Hepatocyte (in vitro differentiated cells): ENCODE results near the gene TECR. TPM values are rescaled to one million over a fixed set of nuclear protein-coding genes. Genes with fewer than 3 reads are reported as not detected.

Source experiments
- DNase-seq: peaks from one replicate; pipeline ENCODE4 v3.0.0-alpha.2; 2016; ENCODE audit warnings: low spot score
- H2AFZ ChIP-seq: fragments of 200-600 bp; sonication (generic); 2 replicates; pipeline ENCODE4 v1.6.0; 2016; ENCODE audit warnings: antibody characterized with exemption, mild to moderate bottlenecking
- H3K27ac ChIP-seq: fragments of 200-600 bp; sonication (generic); 2 replicates; pipeline ENCODE4 v1.5.1; 2016; ENCODE audit warnings: mild to moderate bottlenecking
- H3K27me3 ChIP-seq: fragments of 200-600 bp; sonication (generic); 2 replicates; pipeline ENCODE4 v1.6.1; 2016
- H3K36me3 ChIP-seq: fragments of 200-600 bp; sonication (generic); replicated peaks from 2 replicates; pipeline ENCODE4 v1.5.1; 2016; ENCODE audit warnings: low read depth; ENCODE audit not compliant: insufficient read depth
- H3K4me1 ChIP-seq: fragments of 200-600 bp; sonication (generic); 2 replicates; pipeline ENCODE4 v1.5.1; 2016; ENCODE audit warnings: mild to moderate bottlenecking, moderate library complexity; ENCODE audit not compliant: insufficient read depth
- H3K4me2 ChIP-seq: fragments of 200-600 bp; sonication (generic); 2 replicates; pipeline ENCODE4 v1.6.0; 2016
- H3K4me3 ChIP-seq: fragments of 200-600 bp; sonication (generic); 2 replicates; pipeline ENCODE4 v1.5.1; 2016; ENCODE audit warnings: mild to moderate bottlenecking
- H3K79me2 ChIP-seq: fragments of 200-600 bp; sonication (generic); 2 replicates; pipeline ENCODE4 v1.6.0; 2017; ENCODE audit warnings: mild to moderate bottlenecking
- H3K9me2 ChIP-seq: fragments of 200-600 bp; sonication (generic); replicated peaks from 2 replicates; pipeline ENCODE4 v1.6.0; 2017; ENCODE audit warnings: mild to moderate bottlenecking; ENCODE audit not compliant: insufficient read depth
- H3K9me3 ChIP-seq: fragments of 200-600 bp; sonication (generic); 2 replicates; pipeline ENCODE4 v1.5.1; 2016; ENCODE audit warnings: low read depth, mild to moderate bottlenecking
- H4K20me1 ChIP-seq: fragments of 200-600 bp; sonication (generic); 2 replicates; pipeline ENCODE4 v1.6.0; 2016; ENCODE audit warnings: mild to moderate bottlenecking; ENCODE audit not compliant: insufficient read depth, poor library complexity, severe bottlenecking
- CTCF ChIP-seq: fragments of 200-600 bp; sonication (generic); IDR thresholded peaks from 2 replicates; pipeline ENCODE4 v1.5.1; 2016; ENCODE audit warnings: antibody characterized with exemption, mild to moderate bottlenecking; ENCODE audit not compliant: poor library complexity
- EZH2 ChIP-seq: fragments of 200-600 bp; sonication (generic); IDR thresholded peaks from 2 replicates; pipeline ENCODE4 v1.6.1; 2016; ENCODE audit warnings: antibody characterized with exemption, mild to moderate bottlenecking, borderline replicate concordance
- EZH2phosphoT487 ChIP-seq: fragments of 200-600 bp; sonication (generic); IDR thresholded peaks from one replicate; pipeline ENCODE4 v1.6.1; 2018; ENCODE audit warnings: antibody characterized with exemption, mild to moderate bottlenecking, low read depth, moderate library complexity; ENCODE audit not compliant: unreplicated experiment, severe bottlenecking
- WGBS: methylation state at CpG from one replicate; pipeline ENCODE4 v1.1.6; 2016; ENCODE audit warnings: low lambda C conversion rate; ENCODE audit errors: missing lambda C conversion rate; 5-methylcytosine and 5-hydroxymethylcytosine counted together
- polyA plus RNA-seq: library from polyadenylated mRNA; unstranded; fragments of >200 nt; fragmentation: Nextera tagmentation; extraction: Ambion mirVana; gene quantifications from 2 replicates; pipeline ENCODE4 v1.2.1, GENCODE V29; 2016
- total RNA-seq: library from RNA; depleted of rRNA; stranded (reverse); fragments of >200 nt; gene quantifications from 2 replicates; pipeline ENCODE4 v1.2.3, GENCODE V29; 2014

The TECR gene
- total and polyA plus RNA-seq, 2 experiments from 2014 or later: 65.3 to 366 TPM

GRCh38 chr19:14516048-14516534 lies 13.3 kb upstream of the TECR start:
- Histone ChIP-seq H3K36me3 (peaks cover 6% of the 10 kb centered on the region), H3K9me3 (no peaks in the 10 kb centered on the region), H3K27me3 (no peaks in the 10 kb centered on the region), H3K4me3 (peak overlapping the region; percentile 93), H3K9me2 (no peaks in the 10 kb centered on the region), H4K20me1 (peaks cover 38% of the 10 kb centered on the region), H3K79me2 (peaks cover 39% of the 10 kb centered on the region), H3K4me2 (peak overlapping the region; percentile 96), H3K27ac (peak overlapping the region; percentile 99), H2AFZ (no peak overlapping the region), H3K4me1 (peaks cover 27% of the 10 kb centered on the region)
- WGBS: 75% methylated on average over 15 of the region's 15 CpGs
- no peak for DNase-seq
- no peak for TF ChIP-seq EZH2
- TF ChIP-seq EZH2phosphoT487: no peak
- TF ChIP-seq CTCF: no peak

- 34% methylated on average over 22 of the region's 22 CpGs for WGBS
- Histone ChIP-seq H3K9me2 (no peaks in the 10 kb centered on the region), H4K20me1 (peaks cover 38% of the 10 kb centered on the region), H2AFZ (no peak overlapping the region), H3K4me2 (peak overlapping the region; percentile 96), H3K79me2 (peaks cover 39% of the 10 kb centered on the region), H3K4me1 (peaks cover 27% of the 10 kb centered on the region), H3K9me3 (no peaks in the 10 kb centered on the region), H3K4me3 (peak overlapping the region; percentile 93), H3K36me3 (peaks cover 6% of the 10 kb centered on the region), H3K27ac (peak overlapping the region; percentile 99), H3K27me3 (no peaks in the 10 kb centered on the region)
- no peak for DNase-seq
- TF ChIP-seq CTCF (no peak), EZH2phosphoT487 (no peak), EZH2 (no peak)
Measured at GRCh38 chr19:14516746-14517438, 12.5 kb upstream of the TECR start.

GRCh38 chr19:14517446-14517839 lies 12.0 kb upstream of the TECR start:
- no peak for DNase-seq
- Histone ChIP-seq H3K27ac (peak overlapping the region; percentile 99), H3K4me2 (peak overlapping the region; percentile 96), H3K4me1 (peaks cover 27% of the 10 kb centered on the region), H3K9me2 (no peaks in the 10 kb centered on the region), H3K79me2 (peaks cover 39% of the 10 kb centered on the region), H2AFZ (no peak overlapping the region), H4K20me1 (peaks cover 38% of the 10 kb centered on the region), H3K4me3 (peak overlapping the region; percentile 93), H3K36me3 (peaks cover 6% of the 10 kb centered on the region), H3K27me3 (no peaks in the 10 kb centered on the region), H3K9me3 (no peaks in the 10 kb centered on the region)
- WGBS: 0% methylated on average over 16 of the region's 32 CpGs
- TF ChIP-seq EZH2phosphoT487: no peak
- no peak for TF ChIP-seq EZH2
- TF ChIP-seq CTCF: no peak
